Activated CD8-positive, alpha-beta memory T cell treated with anti-CD3 and anti-CD28 coated beads, Interleukin-2, amount 50 U/mL, for 4 hours (primary cell): ENCODE results near the gene CDC42BPA.
"Not testable (repeated sequence)": the region's sequence is repeated elsewhere in the genome, so short reads cannot be mapped to it uniquely, and the experiment has no call there.

Experiments
- DNase-seq: peaks from one replicate; pipeline ENCODE4 v3.0.0-alpha.2; 2020

CDC42BPA gene

DNA sequence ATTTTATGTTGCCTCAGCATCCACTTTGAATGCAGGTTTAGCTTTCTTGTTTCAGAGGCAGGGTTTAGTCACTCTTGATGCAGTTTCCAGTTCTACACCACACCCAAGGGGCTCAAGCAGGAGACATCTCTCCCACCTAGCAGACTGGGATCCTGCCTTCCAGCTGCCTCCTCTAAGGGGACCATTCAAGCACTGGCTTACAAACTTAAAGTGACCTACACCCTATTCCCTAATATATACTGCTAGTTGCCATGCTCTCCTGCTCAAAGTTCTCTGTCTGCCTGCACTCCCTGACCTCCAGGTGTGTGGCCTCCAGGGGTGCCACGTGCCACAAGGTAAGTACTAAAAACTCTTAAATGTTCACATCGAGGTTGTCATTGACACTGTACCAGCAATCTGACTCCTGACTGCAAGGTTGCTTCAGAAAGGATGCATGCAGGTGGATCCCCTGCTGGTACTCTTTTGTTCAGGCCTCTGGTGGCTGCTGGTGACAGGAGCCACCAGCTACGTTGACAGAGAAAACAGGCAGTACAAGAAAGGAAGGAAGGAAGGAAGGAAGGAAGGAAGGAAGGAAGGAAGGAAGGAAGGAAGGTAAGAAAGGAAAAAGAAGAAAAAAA is 192.3 kb downstream of the CDC42BPA start:
- no peak for DNase-seq

DNA sequence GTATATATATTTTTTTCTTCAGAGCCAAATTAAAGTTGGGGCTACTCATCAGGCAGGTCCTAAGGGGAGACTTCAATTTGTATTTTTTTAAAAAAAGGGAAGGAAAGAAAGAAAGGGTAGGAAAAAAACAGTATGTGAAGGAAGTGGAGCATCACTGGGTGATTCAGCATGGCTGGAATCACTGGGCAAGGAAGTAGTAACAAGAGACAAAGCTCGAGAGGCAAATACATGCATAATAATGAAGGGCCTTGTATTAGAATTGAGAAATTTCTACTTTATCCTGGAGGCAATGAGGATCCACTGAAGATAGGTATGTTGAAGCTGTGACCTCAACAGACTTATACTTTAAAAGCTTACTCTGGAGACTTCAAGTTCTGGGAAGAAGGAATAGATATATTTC is 193.8 kb downstream of the CDC42BPA start:
- no peak for DNase-seq

- DNase-seq, result no peak
These were observed 197.5 kb downstream of the CDC42BPA start for GRCh38 chr1:227120826-227121225.

GRCh38 chr1:227112538-227112937 is 205.8 kb downstream of the CDC42BPA start:
- DNase-seq, result no peak

- no peak for DNase-seq
These were observed 206.5 kb downstream of the CDC42BPA start for GRCh38 chr1:227111782-227112181.

DNA sequence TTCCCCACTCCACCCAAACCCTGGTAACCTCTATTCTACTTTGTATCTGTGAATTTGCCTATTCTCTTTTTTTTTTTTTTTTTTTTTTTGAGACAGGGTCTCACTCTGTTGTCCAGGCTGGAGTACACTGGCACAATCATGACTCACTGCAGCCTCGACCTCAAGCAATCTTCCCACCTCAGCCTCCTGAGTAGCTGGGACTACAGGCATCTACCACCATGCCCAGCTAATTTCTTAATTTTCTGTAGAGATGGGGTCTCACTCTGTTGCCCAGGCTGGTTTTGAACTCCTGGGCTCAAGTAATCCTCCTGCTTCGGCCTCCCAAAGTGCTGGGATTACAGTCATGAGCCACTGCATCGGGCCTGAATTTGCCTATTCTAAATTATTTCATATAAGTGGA is 213.0 kb downstream of the CDC42BPA start:
- not testable (repeated sequence) for DNase-seq

- no peak for DNase-seq
These were observed 216.2 kb downstream of the CDC42BPA start for GRCh38 chr1:227102056-227102455.

DNA sequence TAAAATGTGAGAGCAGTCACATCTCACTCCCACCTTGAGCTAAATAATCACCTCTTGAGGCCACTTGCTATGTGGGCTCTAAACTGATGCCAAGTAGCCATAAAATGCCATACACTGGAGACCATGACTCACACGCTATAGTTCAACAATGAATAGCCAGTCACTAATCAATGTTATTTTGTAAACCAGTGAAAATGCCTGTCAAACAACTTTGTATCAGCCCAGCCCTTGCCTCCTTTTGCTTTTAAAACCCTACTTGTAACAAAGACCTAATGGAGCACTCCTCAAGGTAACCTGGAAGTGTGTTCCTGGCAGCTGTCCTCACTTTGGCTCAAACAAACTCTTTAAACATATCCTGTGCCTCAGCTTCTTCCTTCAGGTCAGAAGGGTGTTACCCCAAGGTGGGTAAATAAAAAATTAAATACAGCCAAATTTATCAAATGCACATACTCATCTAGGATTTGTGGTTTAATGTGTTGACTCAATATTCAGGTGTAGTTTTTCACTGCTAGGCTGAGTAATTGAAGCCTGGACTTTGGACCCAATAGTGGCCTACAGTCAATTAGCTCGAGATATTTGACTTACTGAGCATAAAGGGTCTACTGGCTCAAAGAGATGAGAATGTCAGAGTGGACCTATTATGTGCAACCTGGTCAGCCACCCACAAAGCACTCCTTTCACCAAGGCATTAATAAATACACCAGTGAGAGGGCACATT is 223.9 kb downstream of the CDC42BPA start:
- DNase-seq, result no peak

DNA sequence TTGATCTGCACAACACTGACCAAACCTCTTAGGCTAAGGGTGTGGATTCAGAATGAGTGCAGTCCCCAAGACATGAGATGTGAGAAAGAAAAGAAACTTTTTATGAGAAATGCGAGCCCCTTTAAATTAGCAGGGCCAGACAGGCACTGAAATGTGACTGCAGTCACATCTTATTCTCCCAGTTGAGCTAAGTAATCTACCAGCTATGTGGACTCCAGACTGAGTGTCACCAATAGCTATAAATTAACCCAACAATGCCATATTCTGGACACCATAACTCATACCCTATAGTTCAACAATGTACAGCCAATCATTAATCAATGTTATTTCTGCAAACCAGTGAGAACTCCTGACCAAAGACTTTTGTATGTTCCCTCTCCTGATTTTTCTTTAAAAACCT is 225.0 kb downstream of the CDC42BPA start:
- DNase-seq, result no peak

GRCh38 chr1:227092069-227092468 is 226.2 kb downstream of the CDC42BPA start:
- DNase-seq, result no peak

- no peak for DNase-seq
These were observed 231.7 kb downstream of the CDC42BPA start for GRCh38 chr1:227086636-227087035.

GRCh38 chr1:227082999-227083746 is 235.1 kb downstream of the CDC42BPA start:
- DNase-seq, result no peak

DNA sequence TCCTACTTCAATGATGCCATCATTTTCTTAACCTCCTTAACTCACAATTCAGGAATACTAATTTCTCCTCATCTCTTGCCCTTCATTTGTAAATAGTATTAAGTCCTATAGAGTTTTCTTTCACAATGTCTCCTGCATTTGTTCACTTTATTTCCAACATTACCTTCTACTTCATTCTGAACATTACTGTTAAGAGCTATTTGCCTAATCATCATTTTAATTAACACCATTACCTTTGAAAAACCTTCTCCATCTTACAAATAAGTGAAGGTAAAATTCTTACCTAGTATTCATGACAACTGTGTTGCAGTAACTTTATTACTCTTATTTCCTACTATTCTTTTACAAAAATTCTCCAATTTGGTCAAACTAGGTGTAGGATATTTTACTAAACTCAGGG is 240.5 kb downstream of the CDC42BPA start:
- DNase-seq, result no peak

- no peak for DNase-seq
These were observed 244.5 kb downstream of the CDC42BPA start for GRCh38 chr1:227073786-227074185.

- DNase-seq, result no peak
These were observed 245.3 kb downstream of the CDC42BPA start for GRCh38 chr1:227072991-227073390.

DNA sequence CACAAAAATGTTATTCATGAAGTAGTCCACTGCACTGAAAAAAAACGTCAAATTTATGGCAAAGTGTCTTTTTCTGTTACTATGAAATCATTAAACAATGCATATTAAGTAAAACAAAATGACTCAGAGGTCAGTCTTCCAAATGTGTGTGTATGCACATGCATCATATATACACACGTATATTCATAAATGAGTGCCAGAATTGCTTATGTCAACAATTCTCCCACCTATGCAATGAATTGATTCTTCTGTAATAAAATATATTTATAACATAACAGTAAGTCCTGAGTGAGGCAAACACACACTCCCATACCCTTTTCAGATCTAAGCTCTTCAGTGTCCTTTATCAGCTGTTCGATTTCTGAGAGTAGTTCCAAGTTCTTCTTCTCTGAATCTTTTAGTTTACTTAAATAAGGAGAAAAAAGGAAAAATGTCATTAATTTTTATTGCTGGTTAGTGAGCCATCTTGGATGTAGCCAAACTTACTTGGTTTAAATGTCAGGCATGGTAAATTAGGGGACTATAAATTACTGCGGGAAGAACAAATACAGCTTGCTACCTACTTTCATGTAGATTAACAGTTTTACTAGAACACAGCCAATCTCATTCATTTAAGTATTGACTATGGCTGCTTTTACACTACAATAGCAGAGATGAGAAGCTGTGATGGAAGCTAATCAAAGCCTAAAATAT is 246.3 kb downstream of the CDC42BPA start:
- DNase-seq, result no peak

DNA sequence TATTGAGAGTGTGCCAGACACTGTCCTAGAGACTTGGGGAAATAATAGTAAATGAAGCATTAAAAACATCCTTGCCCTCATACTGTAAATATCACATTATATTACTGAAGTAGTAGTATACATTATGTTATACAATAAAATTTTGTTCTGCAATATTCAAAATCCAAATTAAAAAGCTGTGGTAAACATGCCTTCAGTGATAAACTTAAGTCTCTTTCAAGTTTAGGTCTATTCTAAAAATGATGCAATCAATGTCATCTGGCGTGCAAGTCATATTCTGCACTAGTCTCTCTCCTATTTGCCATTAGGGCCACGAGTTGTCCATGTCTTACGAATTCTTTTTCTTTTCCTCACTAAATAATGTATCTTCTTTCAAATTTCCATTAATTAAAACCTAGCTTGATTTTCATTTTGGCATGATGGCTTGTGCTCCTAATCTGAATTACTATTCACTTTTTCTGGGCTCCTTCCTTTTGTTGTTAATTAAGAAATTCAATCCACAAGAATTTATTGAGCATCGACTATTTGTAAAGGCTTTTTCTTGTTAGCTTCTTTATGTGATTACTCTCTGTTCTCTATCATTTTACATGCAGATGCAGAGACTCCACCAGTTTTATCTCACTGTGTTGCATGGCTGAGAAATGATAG is 247.5 kb downstream of the CDC42BPA start:
- no peak for DNase-seq

DNA sequence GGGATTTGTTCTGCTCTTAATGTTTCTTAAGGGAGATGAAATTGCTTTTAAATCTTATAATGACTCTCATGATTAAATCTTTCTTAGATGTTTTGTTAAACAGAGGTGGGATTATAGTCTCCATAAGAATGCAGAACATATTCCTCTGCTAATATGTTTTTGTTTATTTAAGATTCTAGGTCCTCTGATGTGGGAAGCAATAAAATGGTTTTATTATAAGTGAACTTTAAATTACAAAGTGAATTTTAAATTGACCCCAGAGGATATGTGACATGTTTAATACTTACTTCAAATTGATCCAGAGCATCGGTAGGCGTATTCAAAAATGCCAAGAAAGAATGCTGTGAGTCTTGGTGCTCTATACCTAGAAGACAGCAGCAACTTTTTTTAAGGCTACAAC is 248.8 kb downstream of the CDC42BPA start:
- no peak for DNase-seq

GRCh38 chr1:227068883-227069282 is 249.4 kb downstream of the CDC42BPA start:
- no peak for DNase-seq

GRCh38 chr1:227066999-227067398 is 251.3 kb downstream of the CDC42BPA start:
- DNase-seq, result no peak

GRCh38 chr1:227065311-227065710 is 253.0 kb downstream of the CDC42BPA start:
- DNase-seq, result no peak

- no peak for DNase-seq
These were observed 256.0 kb downstream of the CDC42BPA start for GRCh38 chr1:227062306-227062705.

DNA sequence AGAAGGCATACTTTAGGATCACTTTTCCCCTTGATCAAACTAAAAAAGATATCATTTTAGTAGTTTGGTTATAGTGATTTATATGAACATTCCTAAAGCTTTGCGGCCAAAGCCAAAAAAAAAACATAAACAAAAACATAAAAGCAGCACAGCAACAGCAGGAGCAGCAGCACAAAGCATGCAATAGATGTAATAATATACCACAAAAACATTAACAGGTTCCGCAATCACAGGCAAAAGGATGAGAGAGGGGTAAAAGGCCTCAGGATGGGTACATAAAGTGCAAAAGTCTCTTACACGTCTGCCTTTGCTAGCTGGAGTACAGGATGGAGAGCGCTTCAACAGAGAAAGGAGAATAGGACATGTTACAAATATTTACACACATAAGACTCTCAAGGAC is 259.2 kb downstream of the CDC42BPA start:
- no peak for DNase-seq
